NCI-H2107 (cell line): ENCODE data around the gene SMARCC1.

Experiments
- DNase-seq: peaks from one replicate; lab custom pipeline; 2025; lab: John Stamatoyannopoulos, UW

Gene SMARCC1

GRCh38 chr3:47586746-47587145 lies 194.9 kb downstream of the SMARCC1 start:
- DNase-seq = no peak

- no peak for DNase-seq
Observed at GRCh38 chr3:47583320-47584075, 198.2 kb downstream of the SMARCC1 start.

GRCh38 chr3:47581835-47582234 lies 199.9 kb downstream of the SMARCC1 start:
- DNase-seq = no peak

GRCh38 chr3:47581422-47581821 lies 200.3 kb downstream of the SMARCC1 start:
- DNase-seq = no peak

GRCh38 chr3:47580481-47580880 lies 201.2 kb downstream of the SMARCC1 start:
- no peak for DNase-seq

- DNase-seq = no peak
Observed at GRCh38 chr3:47579875-47580274, 201.8 kb downstream of the SMARCC1 start.

GRCh38 chr3:47578691-47579632 lies 202.7 kb downstream of the SMARCC1 start, which contains the start of gene CSPG5:
Gene CSPG5 (minus strand): TSS chr3:47578865. CDS start chr3:47578693, 172 bp downstream.
- DNase-seq = no peak

GRCh38 chr3:47578119-47578632 lies 203.5 kb downstream of the SMARCC1 start:
- DNase-seq = no peak

- DNase-seq = no peak
Observed at GRCh38 chr3:47577583-47578118, 204.0 kb downstream of the SMARCC1 start.

GRCh38 chr3:47573190-47574172 lies 208.2 kb downstream of the SMARCC1 start:
- no peak for DNase-seq

- no peak for DNase-seq
Observed at GRCh38 chr3:47571391-47572175, 210.1 kb downstream of the SMARCC1 start.

GRCh38 chr3:47568901-47569300 lies 212.8 kb downstream of the SMARCC1 start:
- DNase-seq = no peak

GRCh38 chr3:47567149-47567548 lies 214.5 kb downstream of the SMARCC1 start:
- DNase-seq = no peak

GRCh38 chr3:47566667-47567066 lies 215.0 kb downstream of the SMARCC1 start:
- no peak for DNase-seq

GRCh38 chr3:47565734-47566550 lies 215.8 kb downstream of the SMARCC1 start:
- no peak for DNase-seq

GRCh38 chr3:47556351-47556750 lies 225.3 kb downstream of the SMARCC1 start:
- DNase-seq = no peak

- no peak for DNase-seq
Observed at GRCh38 chr3:47554335-47554734, 227.4 kb downstream of the SMARCC1 start.

- DNase-seq = no peak
Observed at GRCh38 chr3:47553407-47553806, 228.3 kb downstream of the SMARCC1 start.

GRCh38 chr3:47542471-47543173 lies 239.1 kb downstream of the SMARCC1 start:
- DNase-seq = no peak
